Esophagus squamous epithelium (tissue), 4 donors: Measurements from ENCODE around the gene KCNQ1.

Source experiments
- CTCF ChIP-seq, 6 experiments: fragments of 450-650 bp in 4 of 6; fragments of 200-600 bp in 2 of 6; sonication (generic) in 2 of 6; IDR thresholded peaks; one replicate each; pipeline ENCODE4 v1.5.1; 2016 to 2019; ENCODE audit warnings: antibody characterized with exemption in 6 of 6, mild to moderate bottlenecking in 4 of 6, moderate library complexity in 4 of 6
- POLR2A ChIP-seq, 4 donors: fragments of 450-650 bp; IDR thresholded peaks; one replicate each; pipeline ENCODE4 v1.6.1; 2017; ENCODE audit warnings: antibody characterized with exemption in 4 of 4, mild to moderate bottlenecking in 4 of 4, moderate library complexity in 3 of 4

- no peak for TF ChIP-seq CTCF (IDR thresholded peaks at IDR 0.05)
- no peak for TF ChIP-seq POLR2A (IDR thresholded peaks at IDR 0.05)
Measured at GRCh38 chr11:2864901-2865300, 420.1 kb downstream of the KCNQ1 start.
